ENCODE results near the gene WDR20.
"Not testable (repeated sequence)": the region's sequence is repeated elsewhere in the genome, so short reads cannot be mapped to it uniquely, and the experiment has no call there.

Gene WDR20

DNA sequence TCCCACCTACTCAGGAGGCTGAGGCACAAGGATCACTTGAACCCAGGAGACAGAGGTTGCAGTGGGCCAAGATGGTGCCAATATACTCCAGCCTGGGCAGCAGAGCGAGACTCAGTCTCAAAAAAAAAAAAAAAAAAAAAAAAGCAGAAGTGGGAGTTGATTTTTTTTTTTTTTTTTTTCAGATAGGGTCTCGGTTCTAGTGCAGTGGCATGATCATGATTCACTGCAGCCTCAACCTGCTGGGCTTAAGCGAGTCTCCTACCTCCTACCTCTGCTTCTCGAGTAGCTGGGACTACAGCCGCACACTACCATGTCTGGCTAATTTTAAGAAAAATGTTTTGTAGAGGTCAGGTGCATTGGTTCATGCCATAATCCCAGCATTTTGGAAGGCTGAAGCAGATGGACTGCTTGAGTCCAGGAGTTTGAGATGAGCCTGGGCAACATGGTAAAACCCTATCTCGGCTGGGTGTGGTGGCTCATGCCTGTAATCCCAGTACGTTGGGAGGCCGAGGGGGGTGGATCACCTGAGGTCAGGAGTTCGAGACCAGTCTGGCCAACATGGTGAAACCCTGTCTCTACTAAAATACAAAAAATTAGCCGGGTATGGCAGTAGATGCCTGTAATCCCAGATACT, 36.5 kb upstream of the WDR20 start:
- H3K4me1 ChIP-seq (ENCODE audit: control insufficient read depth in 5 of 5, insufficient read depth in 5 of 5, low read length in 5 of 5) = no peaks in the 10 kb centered on the region
- H3K36me3 ChIP-seq (ENCODE audit: control insufficient read depth in 5 of 5, insufficient read depth in 5 of 5, low read length in 5 of 5) = peaks cover 0 to 5% (median 0%) of the 10 kb centered on the region in 5 donors
- no peak overlapping the region for H3K9ac ChIP-seq (ENCODE audit: low read length in 5 of 5)
- H3K27ac ChIP-seq (ENCODE audit: low read depth, low read length) = no peak overlapping the region
- no peaks in the 10 kb centered on the region for H3K9me3 ChIP-seq (ENCODE audit: control insufficient read depth in 5 of 5, low read length in 5 of 5)
- H3K27me3 ChIP-seq (ENCODE audit: control insufficient read depth in 5 of 5, insufficient read depth in 4 of 5, low read length in 5 of 5) = no peaks in the 10 kb centered on the region
- no peak overlapping the region for H3K4me3 ChIP-seq (ENCODE audit: low read depth in 1 of 5, low read length in 5 of 5)

- Histone ChIP-seq H3K27ac (ENCODE audit: low read depth, low read length) (no peak overlapping the region), H3K9me3 (ENCODE audit: control insufficient read depth in 5 of 5, low read length in 5 of 5) (no peaks in the 10 kb centered on the region), H3K27me3 (ENCODE audit: control insufficient read depth in 5 of 5, insufficient read depth in 4 of 5, low read length in 5 of 5) (no peaks in the 10 kb centered on the region), H3K4me3 (ENCODE audit: low read depth in 1 of 5, low read length in 5 of 5) (no peak overlapping the region), H3K36me3 (ENCODE audit: control insufficient read depth in 5 of 5, insufficient read depth in 5 of 5, low read length in 5 of 5) (peaks cover 0 to 5% (median 0%) of the 10 kb centered on the region in 5 donors), H3K9ac (ENCODE audit: low read length in 5 of 5) (no peak overlapping the region), H3K4me1 (ENCODE audit: control insufficient read depth in 5 of 5, insufficient read depth in 5 of 5, low read length in 5 of 5) (no peaks in the 10 kb centered on the region)
These were observed 34.3 kb upstream of the WDR20 start for GRCh38 chr14:102105369-102105768.

- not testable (repeated sequence) for H3K9me3 ChIP-seq (ENCODE audit: control insufficient read depth in 5 of 5, low read length in 5 of 5); H3K4me1 ChIP-seq (ENCODE audit: control insufficient read depth in 5 of 5, insufficient read depth in 5 of 5, low read length in 5 of 5); H3K36me3 ChIP-seq (ENCODE audit: control insufficient read depth in 5 of 5, insufficient read depth in 5 of 5, low read length in 5 of 5); H3K9ac ChIP-seq (ENCODE audit: low read length in 5 of 5); H3K27ac ChIP-seq (ENCODE audit: low read depth, low read length); H3K27me3 ChIP-seq (ENCODE audit: control insufficient read depth in 5 of 5, insufficient read depth in 4 of 5, low read length in 5 of 5); H3K4me3 ChIP-seq (ENCODE audit: low read depth in 1 of 5, low read length in 5 of 5)
These were observed 30.4 kb upstream of the WDR20 start for GRCh38 chr14:102109332-102109731.

- Histone ChIP-seq H3K36me3 (ENCODE audit: control insufficient read depth in 5 of 5, insufficient read depth in 5 of 5, low read length in 5 of 5) (no peaks in the 10 kb centered on the region), H3K4me1 (ENCODE audit: control insufficient read depth in 5 of 5, insufficient read depth in 5 of 5, low read length in 5 of 5) (no peaks in the 10 kb centered on the region), H3K27ac (ENCODE audit: low read depth, low read length) (no peak overlapping the region), H3K9ac (ENCODE audit: low read length in 5 of 5) (no peak overlapping the region), H3K4me3 (ENCODE audit: low read depth in 1 of 5, low read length in 5 of 5) (no peak overlapping the region), H3K9me3 (ENCODE audit: control insufficient read depth in 5 of 5, low read length in 5 of 5) (no peaks in the 10 kb centered on the region), H3K27me3 (ENCODE audit: control insufficient read depth in 5 of 5, insufficient read depth in 4 of 5, low read length in 5 of 5) (no peaks in the 10 kb centered on the region)
These were observed 28.6 kb upstream of the WDR20 start for GRCh38 chr14:102111101-102111500.

DNA sequence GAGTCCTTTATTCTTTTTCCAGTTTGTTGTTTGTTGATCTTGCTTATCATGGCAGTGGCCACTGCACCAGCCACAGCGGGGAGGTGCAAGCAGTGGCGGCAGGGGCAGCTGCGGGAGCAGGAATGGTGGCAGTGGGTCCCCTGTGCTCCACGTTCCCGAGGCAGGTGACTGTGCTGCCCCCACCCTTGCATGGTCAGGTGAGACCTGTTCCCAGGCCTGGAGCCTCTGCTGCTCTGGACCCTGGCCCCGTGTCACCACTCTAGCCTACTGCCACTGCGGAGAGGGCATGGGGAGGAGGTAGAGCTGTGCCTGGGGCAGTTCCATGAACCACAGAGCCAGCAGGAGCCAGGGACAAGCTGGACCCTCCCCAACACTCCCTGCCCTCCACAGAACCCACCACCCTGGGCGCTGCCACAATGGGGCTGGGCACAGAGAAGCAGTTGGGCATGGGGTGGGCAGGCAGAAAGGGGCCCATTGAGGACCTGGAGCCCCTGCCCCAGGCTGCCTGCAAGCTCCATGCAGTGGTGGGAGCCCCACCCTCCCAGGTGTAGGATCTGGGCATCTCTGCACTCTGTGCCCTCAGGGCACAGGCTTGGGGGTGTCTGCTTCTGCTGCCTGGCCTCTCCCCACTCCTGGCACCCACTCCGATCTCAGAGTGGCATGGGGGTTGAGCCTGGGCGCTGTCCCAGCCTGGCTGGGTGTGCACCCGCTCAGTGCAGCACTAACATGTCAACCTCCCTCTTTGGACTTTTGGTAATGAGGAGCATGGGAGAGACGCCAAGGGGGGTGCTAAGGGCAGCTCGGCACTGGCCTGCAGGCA, 23.1 kb upstream of the WDR20 start:
- H3K9me3 ChIP-seq (ENCODE audit: control insufficient read depth in 5 of 5, low read length in 5 of 5) = no peaks in the 10 kb centered on the region
- no peaks in the 10 kb centered on the region for H3K27me3 ChIP-seq (ENCODE audit: control insufficient read depth in 5 of 5, insufficient read depth in 4 of 5, low read length in 5 of 5)
- no peak overlapping the region for H3K4me3 ChIP-seq (ENCODE audit: low read depth in 1 of 5, low read length in 5 of 5)
- no peaks in the 10 kb centered on the region for H3K4me1 ChIP-seq (ENCODE audit: control insufficient read depth in 5 of 5, insufficient read depth in 5 of 5, low read length in 5 of 5)
- no peak overlapping the region for H3K27ac ChIP-seq (ENCODE audit: low read depth, low read length)
- H3K9ac ChIP-seq (ENCODE audit: low read length in 5 of 5) = no peak overlapping the region
- H3K36me3 ChIP-seq (ENCODE audit: control insufficient read depth in 5 of 5, insufficient read depth in 5 of 5, low read length in 5 of 5) = peaks cover 0 to 4% (median 0%) of the 10 kb centered on the region in 5 donors

DNA sequence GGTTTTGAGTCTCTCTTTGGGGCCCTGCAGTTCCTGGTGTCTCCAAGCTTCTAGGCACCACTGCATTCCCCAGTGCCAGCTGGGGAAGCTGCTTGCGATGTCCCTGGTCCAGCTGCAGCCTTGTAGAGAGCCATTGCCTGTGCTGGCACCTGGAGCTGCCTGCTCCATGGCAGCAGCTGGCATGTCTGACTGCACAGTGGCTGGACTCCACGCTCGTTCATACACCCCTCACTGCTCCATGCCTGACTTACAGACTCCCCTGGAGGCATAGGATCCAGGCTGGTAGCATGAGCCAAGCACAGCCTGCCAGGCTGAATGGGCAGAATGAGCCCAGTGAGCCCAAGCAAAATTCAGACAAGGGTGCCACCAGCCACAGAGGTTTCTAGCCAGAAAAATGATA, 21.8 kb upstream of the WDR20 start:
- peaks cover 0 to 4% (median 0%) of the 10 kb centered on the region in 5 donors for H3K36me3 ChIP-seq (ENCODE audit: control insufficient read depth in 5 of 5, insufficient read depth in 5 of 5, low read length in 5 of 5)
- no peak overlapping the region for H3K27ac ChIP-seq (ENCODE audit: low read depth, low read length)
- H3K27me3 ChIP-seq (ENCODE audit: control insufficient read depth in 5 of 5, insufficient read depth in 4 of 5, low read length in 5 of 5) = no peaks in the 10 kb centered on the region
- no peak overlapping the region for H3K4me3 ChIP-seq (ENCODE audit: low read depth in 1 of 5, low read length in 5 of 5)
- H3K4me1 ChIP-seq (ENCODE audit: control insufficient read depth in 5 of 5, insufficient read depth in 5 of 5, low read length in 5 of 5) = no peaks in the 10 kb centered on the region
- no peaks in the 10 kb centered on the region for H3K9me3 ChIP-seq (ENCODE audit: control insufficient read depth in 5 of 5, low read length in 5 of 5)
- no peak overlapping the region for H3K9ac ChIP-seq (ENCODE audit: low read length in 5 of 5)

DNA sequence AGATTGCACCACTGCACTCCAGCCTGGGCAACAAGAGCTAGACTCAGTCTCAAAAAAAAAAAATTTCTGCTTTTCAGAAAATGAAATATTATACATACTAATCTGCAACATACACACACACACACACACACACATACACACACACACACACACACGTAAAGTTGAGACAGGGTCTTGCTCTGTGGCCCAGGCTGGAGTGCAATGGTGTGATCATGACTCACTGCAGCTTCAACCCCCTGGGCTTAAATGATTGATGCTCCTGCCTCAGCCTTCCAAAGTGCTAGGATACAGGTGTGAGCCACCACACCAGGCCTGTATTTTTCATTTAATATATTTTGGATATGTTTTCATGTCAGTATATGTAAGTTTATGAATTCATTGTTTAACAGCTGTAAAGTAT, 18.8 kb upstream of the WDR20 start:
- Histone ChIP-seq H3K27me3 (ENCODE audit: control insufficient read depth in 5 of 5, insufficient read depth in 4 of 5, low read length in 5 of 5) (no peaks in the 10 kb centered on the region), H3K36me3 (ENCODE audit: control insufficient read depth in 5 of 5, insufficient read depth in 5 of 5, low read length in 5 of 5) (peaks cover 0 to 4% (median 0%) of the 10 kb centered on the region in 5 donors), H3K4me3 (ENCODE audit: low read depth in 1 of 5, low read length in 5 of 5) (no peak overlapping the region), H3K27ac (ENCODE audit: low read depth, low read length) (no peak overlapping the region), H3K9ac (ENCODE audit: low read length in 5 of 5) (no peak overlapping the region), H3K4me1 (ENCODE audit: control insufficient read depth in 5 of 5, insufficient read depth in 5 of 5, low read length in 5 of 5) (peaks cover 0 to 1% (median 0%) of the 10 kb centered on the region in 5 donors), H3K9me3 (ENCODE audit: control insufficient read depth in 5 of 5, low read length in 5 of 5) (no peaks in the 10 kb centered on the region)

DNA sequence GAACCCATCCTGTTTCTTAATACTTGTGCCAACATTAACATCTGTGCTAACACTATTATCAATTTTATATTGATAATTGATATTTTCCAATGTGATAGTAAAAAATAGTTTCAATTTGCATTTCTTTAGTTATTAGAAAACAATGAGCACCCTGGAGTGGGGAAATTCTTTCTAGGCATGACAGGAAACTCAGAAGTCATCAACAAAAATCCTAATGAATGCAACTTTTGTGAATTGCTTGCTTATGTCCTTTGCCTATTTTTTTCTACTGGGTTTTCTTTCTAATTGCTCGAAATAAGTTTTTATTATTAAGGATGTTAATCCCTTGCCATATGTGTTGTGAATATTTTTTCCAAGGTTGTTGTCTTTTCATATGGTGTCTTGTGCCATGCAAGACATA, 18.1 kb upstream of the WDR20 start:
- Histone ChIP-seq H3K9ac (ENCODE audit: low read length in 5 of 5) (no peak overlapping the region), H3K27me3 (ENCODE audit: control insufficient read depth in 5 of 5, insufficient read depth in 4 of 5, low read length in 5 of 5) (no peaks in the 10 kb centered on the region), H3K4me3 (ENCODE audit: low read depth in 1 of 5, low read length in 5 of 5) (no peak overlapping the region), H3K27ac (ENCODE audit: low read depth, low read length) (no peak overlapping the region), H3K36me3 (ENCODE audit: control insufficient read depth in 5 of 5, insufficient read depth in 5 of 5, low read length in 5 of 5) (peaks cover 0 to 4% (median 0%) of the 10 kb centered on the region in 5 donors), H3K4me1 (ENCODE audit: control insufficient read depth in 5 of 5, insufficient read depth in 5 of 5, low read length in 5 of 5) (peaks cover 0 to 1% (median 0%) of the 10 kb centered on the region in 5 donors), H3K9me3 (ENCODE audit: control insufficient read depth in 5 of 5, low read length in 5 of 5) (no peaks in the 10 kb centered on the region)

DNA sequence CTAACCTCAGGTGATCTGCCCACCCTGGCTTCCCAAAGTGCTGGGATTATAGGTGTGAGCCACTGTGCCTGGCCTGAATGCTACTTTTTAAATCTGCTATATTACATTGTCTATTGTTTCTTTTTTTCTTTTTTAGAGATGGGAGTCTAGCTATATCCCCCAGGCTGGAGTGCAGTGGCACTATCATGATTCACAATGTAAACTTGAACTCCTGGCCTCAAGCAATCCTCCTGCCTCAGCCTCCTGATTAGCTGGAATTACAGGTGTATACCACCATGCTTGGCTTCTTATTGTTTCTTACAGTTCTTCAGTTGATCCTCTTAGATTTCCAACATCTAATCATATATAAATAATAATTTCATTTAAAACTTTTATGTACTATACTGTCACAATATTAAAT, 15.3 kb upstream of the WDR20 start:
- no peak overlapping the region for H3K9ac ChIP-seq (ENCODE audit: low read length in 5 of 5)
- H3K27me3 ChIP-seq (ENCODE audit: control insufficient read depth in 5 of 5, insufficient read depth in 4 of 5, low read length in 5 of 5) = no peaks in the 10 kb centered on the region
- peaks cover 0 to 3% (median 0%) of the 10 kb centered on the region in 5 donors for H3K36me3 ChIP-seq (ENCODE audit: control insufficient read depth in 5 of 5, insufficient read depth in 5 of 5, low read length in 5 of 5)
- H3K27ac ChIP-seq (ENCODE audit: low read depth, low read length) = no peak overlapping the region
- H3K4me3 ChIP-seq (ENCODE audit: low read depth in 1 of 5, low read length in 5 of 5) = no peak overlapping the region
- peaks cover 0 to 1% (median 0%) of the 10 kb centered on the region in 5 donors for H3K4me1 ChIP-seq (ENCODE audit: control insufficient read depth in 5 of 5, insufficient read depth in 5 of 5, low read length in 5 of 5)
- H3K9me3 ChIP-seq (ENCODE audit: control insufficient read depth in 5 of 5, low read length in 5 of 5) = no peaks in the 10 kb centered on the region

DNA sequence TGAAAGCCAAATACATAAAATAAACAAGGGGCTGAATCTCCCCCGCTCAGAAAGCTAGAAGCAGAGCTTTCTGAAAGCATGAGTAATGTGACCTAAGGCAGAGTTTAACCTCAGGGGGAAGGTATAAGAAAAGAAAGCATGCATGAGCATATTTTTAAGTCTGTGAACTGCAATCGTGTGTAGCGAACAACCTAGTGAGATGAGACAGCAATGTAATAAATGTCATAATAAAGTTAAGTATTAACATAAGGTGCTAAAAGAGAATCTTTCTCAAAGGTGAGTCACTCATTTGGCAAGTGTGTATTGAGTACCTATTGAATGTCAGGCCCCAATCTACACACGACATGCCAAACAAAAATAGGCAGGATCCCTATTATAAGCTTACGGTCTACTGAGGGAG, 14.2 kb upstream of the WDR20 start:
- no peaks in the 10 kb centered on the region for H3K9me3 ChIP-seq (ENCODE audit: control insufficient read depth in 5 of 5, low read length in 5 of 5)
- H3K4me1 ChIP-seq (ENCODE audit: control insufficient read depth in 5 of 5, insufficient read depth in 5 of 5, low read length in 5 of 5) = peaks cover 0 to 1% (median 0%) of the 10 kb centered on the region in 5 donors
- peaks cover 0 to 3% (median 0%) of the 10 kb centered on the region in 5 donors for H3K36me3 ChIP-seq (ENCODE audit: control insufficient read depth in 5 of 5, insufficient read depth in 5 of 5, low read length in 5 of 5)
- no peak overlapping the region for H3K9ac ChIP-seq (ENCODE audit: low read length in 5 of 5)
- H3K27ac ChIP-seq (ENCODE audit: low read depth, low read length) = no peak overlapping the region
- no peaks in the 10 kb centered on the region for H3K27me3 ChIP-seq (ENCODE audit: control insufficient read depth in 5 of 5, insufficient read depth in 4 of 5, low read length in 5 of 5)
- H3K4me3 ChIP-seq (ENCODE audit: low read depth in 1 of 5, low read length in 5 of 5) = no peak overlapping the region
